ENCODE data around the gene LRRC32.

- TF ChIP-seq EP300 (IDR thresholded peaks at IDR 0.05) (no peak), POLR2A (IDR thresholded peaks at IDR 0.05) (no peak), POLR2AphosphoS5 (IDR thresholded peaks at IDR 0.05) (no peak)
- TF ChIP-seq, protein P1, sequence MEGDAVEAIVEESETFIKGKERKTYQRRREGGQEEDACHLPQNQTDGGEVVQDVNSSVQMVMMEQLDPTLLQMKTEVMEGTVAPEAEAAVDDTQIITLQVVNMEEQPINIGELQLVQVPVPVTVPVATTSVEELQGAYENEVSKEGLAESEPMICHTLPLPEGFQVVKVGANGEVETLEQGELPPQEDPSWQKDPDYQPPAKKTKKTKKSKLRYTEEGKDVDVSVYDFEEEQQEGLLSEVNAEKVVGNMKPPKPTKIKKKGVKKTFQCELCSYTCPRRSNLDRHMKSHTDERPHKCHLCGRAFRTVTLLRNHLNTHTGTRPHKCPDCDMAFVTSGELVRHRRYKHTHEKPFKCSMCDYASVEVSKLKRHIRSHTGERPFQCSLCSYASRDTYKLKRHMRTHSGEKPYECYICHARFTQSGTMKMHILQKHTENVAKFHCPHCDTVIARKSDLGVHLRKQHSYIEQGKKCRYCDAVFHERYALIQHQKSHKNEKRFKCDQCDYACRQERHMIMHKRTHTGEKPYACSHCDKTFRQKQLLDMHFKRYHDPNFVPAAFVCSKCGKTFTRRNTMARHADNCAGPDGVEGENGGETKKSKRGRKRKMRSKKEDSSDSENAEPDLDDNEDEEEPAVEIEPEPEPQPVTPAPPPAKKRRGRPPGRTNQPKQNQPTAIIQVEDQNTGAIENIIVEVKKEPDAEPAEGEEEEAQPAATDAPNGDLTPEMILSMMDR (IDR thresholded peaks at IDR 0.05) = no peak
Measured at GRCh38 chr11:76660533-76661305, 9.8 kb downstream of the LRRC32 start.
